Testis (tissue), 3 donors: ENCODE data around the gene TNFRSF4. TPM values are rescaled to one million over a fixed set of nuclear protein-coding genes. Genes with fewer than 3 reads are reported as not detected.
"Not testable (repeated sequence)": the region's sequence is repeated elsewhere in the genome, so short reads cannot be mapped to it uniquely, and the experiment has no call there.

Source experiments
- DNase-seq: peaks from one replicate; pipeline ENCODE4 v3.0.0-alpha.2; 2019
- H3K27ac ChIP-seq, 2 donors: fragments of 200-600 bp; sonication (generic); one replicate each; pipeline ENCODE4 v1.5.1; 2019
- H3K27me3 ChIP-seq: fragments of 200-600 bp; sonication (generic); one replicate; pipeline ENCODE4 v1.5.1; 2019
- H3K36me3 ChIP-seq: fragments of 200-600 bp; sonication (generic); one replicate; pipeline ENCODE4 v1.5.1; 2017; ENCODE audit warnings: low read depth; ENCODE audit errors: missing control alignments
- H3K4me1 ChIP-seq: fragments of 200-600 bp; sonication (generic); one replicate; pipeline ENCODE4 v1.5.1; 2019
- H3K4me3 ChIP-seq, 2 donors: fragments of 200-600 bp; sonication (generic); one replicate each; pipeline ENCODE4 v1.5.1; 2017 to 2019
- H3K9me3 ChIP-seq: fragments of 200-600 bp; sonication (generic); one replicate; pipeline ENCODE4 v1.5.1; 2017
- POLR2A ChIP-seq: fragments of 450-650 bp; IDR thresholded peaks from one replicate; pipeline ENCODE4 v1.6.1; 2017; ENCODE audit warnings: antibody characterized with exemption, mild to moderate bottlenecking, moderate library complexity
- WGBS, 2 donors: methylation state at CpG; one replicate each; pipeline ENCODE4 v1.1.5; 2018; 5-methylcytosine and 5-hydroxymethylcytosine counted together
- intact Hi-C: fragments of 100-400 bp; cut with DNase I; formaldehyde crosslinking; loops from one replicate; pipeline ENCODE4 v1.15.1; 2023; ENCODE audit warnings: low total_unique reads
- polyA plus RNA-seq: library from polyadenylated mRNA; stranded (reverse); fragments of 350-450 nt; fragmentation: Illumina TruSeq; extraction: RNeasy Lipid Tissue Mini Kit (QIAGEN cat#74804); gene quantifications from one replicate; pipeline ENCODE4 v1.2.3, GENCODE V29; 2014; ENCODE audit warnings: low read depth, low replicate concordance; ENCODE audit not compliant: insufficient read depth
- total RNA-seq, 2 donors: library from RNA; depleted of rRNA; stranded (reverse); fragments of >200 nt; gene quantifications; one replicate each; pipeline ENCODE4 v1.2.3, GENCODE V29; 2016
- TF ChIP-seq, protein P1 (sequence below), 3 experiments: fragments of 450-650 bp in 2 of 3; fragments of 200-600 bp in 1 of 3; sonication (generic) in 1 of 3; IDR thresholded peaks; one replicate each; pipeline ENCODE4 v1.5.1; 2016 to 2019; ENCODE audit warnings: antibody characterized with exemption in 3 of 3, mild to moderate bottlenecking in 2 of 3, moderate library complexity in 1 of 3

TNFRSF4 gene
- total and polyA plus RNA-seq, 3 donors from 2014 or later, result 0.80 to 1.4 (median 0.87) TPM

DNA sequence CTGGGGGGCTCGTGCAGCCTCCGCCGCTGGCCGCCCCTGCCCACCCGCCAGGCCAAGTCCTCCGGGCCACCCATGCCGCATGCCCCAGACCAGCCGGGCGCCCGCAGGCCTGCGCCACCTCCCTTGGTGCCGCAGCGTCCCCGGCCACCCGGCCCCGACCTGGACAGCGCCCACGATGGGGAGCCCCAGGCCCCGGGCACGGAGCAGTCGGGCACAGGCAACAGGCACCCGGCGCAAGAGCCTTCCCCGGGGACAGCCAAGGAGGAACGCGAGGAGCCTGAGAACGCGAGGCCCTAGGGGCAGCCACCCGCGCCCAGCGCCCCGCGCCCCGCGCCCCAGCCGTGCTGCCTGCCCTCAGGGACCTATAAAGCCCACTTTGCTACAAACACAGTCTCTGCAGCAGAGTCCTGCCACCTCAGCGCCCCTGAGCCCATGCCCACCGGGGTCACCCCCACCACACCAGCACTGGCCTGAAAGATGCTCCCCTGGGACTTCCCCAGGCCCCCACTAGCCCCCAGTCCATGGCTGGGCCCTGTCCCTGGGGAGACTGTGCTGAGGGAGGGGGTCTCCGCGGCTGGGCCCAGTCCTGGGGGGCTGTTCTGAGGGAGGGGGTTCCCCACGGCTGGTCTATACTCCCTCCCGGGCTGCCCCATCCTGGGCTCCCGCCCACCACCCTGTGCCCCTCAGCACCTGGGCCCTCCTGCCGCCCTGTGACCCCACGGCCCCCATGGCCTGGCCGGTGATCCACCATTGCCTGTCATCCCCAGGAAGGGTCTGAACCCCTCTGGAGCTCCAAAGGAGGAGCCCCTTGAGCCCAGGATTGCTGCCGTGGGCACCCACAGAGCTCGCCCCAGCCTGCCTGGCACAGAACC is 16.2 kb downstream of the TNFRSF4 start:
- Histone ChIP-seq H3K36me3 (no peaks in the 10 kb centered on the region), H3K9me3 (no peaks in the 10 kb centered on the region), H3K27me3 (no peaks in the 10 kb centered on the region), H3K4me3 (no peak overlapping the region), H3K27ac (no peak overlapping the region), H3K4me1 (no peaks in the 10 kb centered on the region)
- intact Hi-C loops, result no loop called here
- DNase-seq, result no peak
- 91% methylated on average over 47 of the region's 48 CpGs; no CpG with 5 or more reads in 1 of the 2 donors for WGBS, 2 donors
- TF ChIP-seq, protein P1, sequence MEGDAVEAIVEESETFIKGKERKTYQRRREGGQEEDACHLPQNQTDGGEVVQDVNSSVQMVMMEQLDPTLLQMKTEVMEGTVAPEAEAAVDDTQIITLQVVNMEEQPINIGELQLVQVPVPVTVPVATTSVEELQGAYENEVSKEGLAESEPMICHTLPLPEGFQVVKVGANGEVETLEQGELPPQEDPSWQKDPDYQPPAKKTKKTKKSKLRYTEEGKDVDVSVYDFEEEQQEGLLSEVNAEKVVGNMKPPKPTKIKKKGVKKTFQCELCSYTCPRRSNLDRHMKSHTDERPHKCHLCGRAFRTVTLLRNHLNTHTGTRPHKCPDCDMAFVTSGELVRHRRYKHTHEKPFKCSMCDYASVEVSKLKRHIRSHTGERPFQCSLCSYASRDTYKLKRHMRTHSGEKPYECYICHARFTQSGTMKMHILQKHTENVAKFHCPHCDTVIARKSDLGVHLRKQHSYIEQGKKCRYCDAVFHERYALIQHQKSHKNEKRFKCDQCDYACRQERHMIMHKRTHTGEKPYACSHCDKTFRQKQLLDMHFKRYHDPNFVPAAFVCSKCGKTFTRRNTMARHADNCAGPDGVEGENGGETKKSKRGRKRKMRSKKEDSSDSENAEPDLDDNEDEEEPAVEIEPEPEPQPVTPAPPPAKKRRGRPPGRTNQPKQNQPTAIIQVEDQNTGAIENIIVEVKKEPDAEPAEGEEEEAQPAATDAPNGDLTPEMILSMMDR (IDR thresholded peaks at IDR 0.05), result no peak
- TF ChIP-seq POLR2A, result no peak

DNA sequence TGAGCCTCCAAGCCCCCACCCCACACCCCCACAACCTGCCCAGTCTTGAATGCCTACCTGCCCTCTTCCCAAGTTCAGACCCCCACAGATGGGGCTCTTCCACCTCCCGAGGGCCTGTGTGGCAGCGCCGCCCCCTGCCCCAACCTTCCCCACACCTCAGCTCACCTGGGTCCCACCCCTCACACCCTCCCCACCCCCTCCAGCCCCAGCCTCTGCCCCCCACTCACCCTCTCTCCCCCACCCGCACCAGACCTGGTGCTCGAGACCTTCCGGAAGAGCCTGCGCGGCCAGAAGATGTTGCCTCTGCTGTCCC is 16.8 kb downstream of the TNFRSF4 start:
- 83 to 89% methylated on average over 5 to 6 of the region's 8 CpGs for WGBS, 2 donors
- no peaks in the 10 kb centered on the region for H3K27me3 ChIP-seq
- no peaks in the 10 kb centered on the region for H3K36me3 ChIP-seq
- TF ChIP-seq, protein P1 (IDR thresholded peaks at IDR 0.05), result no peak
- no peak for TF ChIP-seq POLR2A
- DNase-seq, result no peak
- H3K4me3 ChIP-seq, result no peak overlapping the region
- intact Hi-C loops, result no loop called here
- H3K27ac ChIP-seq, result no peak overlapping the region
- H3K4me1 ChIP-seq, result no peaks in the 10 kb centered on the region
- H3K9me3 ChIP-seq, result no peaks in the 10 kb centered on the region

DNA sequence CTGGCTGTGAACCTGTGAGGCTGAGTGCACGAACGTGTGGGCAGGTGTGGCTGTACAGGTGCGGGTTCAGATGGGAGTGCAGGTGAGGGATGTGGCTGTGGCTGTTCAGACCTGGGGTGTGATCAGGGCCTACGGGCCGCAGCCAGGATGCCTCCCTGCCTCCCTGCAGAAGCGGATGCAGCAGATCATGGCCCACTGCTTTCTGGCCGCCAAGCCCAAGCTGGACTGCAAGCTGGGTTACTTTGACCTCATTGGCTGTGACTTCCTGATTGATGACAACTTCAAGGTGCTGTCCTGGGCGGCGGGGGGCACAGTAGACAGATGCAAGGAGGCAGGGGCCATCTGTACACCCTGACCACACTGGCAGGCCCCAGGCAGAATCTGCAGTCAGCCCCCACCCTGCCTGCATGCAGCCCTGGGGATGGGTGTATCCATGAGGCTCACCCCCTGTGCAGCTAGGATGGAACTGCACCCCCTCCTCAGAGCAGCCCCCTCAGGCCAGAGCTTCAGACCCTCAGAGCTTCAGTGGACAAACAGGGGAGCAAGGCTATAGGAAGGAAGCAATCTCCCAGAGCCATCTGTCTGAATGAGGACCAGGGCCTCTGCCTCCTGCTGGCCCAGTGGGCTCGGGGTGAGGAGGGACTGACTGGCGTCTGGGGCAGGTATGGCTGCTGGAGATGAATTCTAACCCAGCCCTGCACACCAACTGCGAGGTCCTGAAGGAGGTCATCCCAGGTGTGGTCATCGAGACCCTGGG is 17.3 kb downstream of the TNFRSF4 start:
- TF ChIP-seq, protein P1 (IDR thresholded peaks at IDR 0.05), result no peak
- no peak for TF ChIP-seq POLR2A
- 79 to 86% methylated on average over 9 to 13 of the region's 13 CpGs for WGBS, 2 donors
- intact Hi-C loops, result no loop called here
- Histone ChIP-seq H3K9me3 (no peaks in the 10 kb centered on the region), H3K4me3 (no peak overlapping the region), H3K27me3 (no peaks in the 10 kb centered on the region), H3K4me1 (no peaks in the 10 kb centered on the region), H3K36me3 (no peaks in the 10 kb centered on the region), H3K27ac (no peak overlapping the region)
- no peak for DNase-seq

DNA sequence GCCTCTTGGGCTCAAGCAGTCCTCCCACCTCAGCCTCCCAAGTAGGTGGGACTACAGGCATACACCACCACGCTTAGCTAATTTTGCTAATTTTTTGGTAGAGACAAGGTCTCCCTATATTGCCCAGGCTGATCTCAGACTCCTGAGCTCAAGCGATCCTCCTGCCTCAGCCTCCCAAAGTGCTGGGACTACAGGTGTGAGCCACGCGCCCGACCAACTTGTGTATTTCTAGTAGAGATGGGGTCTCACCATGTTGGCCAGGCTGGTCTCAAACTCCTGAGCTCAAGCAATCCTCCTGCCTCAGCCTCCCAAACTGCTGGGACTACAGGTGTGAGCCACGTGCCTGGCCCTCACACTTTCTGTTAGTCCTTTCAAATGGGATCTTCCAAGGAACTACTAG is 18.2 kb downstream of the TNFRSF4 start:
- WGBS, 2 donors, result 95 to 100% methylated on average over 6 of the region's 6 CpGs
- H3K27me3 ChIP-seq, H3K4me1 ChIP-seq, H3K27ac ChIP-seq, H3K36me3 ChIP-seq, H3K4me3 ChIP-seq, H3K9me3 ChIP-seq, intact Hi-C loops, DNase-seq: not testable (repeated sequence)

DNA sequence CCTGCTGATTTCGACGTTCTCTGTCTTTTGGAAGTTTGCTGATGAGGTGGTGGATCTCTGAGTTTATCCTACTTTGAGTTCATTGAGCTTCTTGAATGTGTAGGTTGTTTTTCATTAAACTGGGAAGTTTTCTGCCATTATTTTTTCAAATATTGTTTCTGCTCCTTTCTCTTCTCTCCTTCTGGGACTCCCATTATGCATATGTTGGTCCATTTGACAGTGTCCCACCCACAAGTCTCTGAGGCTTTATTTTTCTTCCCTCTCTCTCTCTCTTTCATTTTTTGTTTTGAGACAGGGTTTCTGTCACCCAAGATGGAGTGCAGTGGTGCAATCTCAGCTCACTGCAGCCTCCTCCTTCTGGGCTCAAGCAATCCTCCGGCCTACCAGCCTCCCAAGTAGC is 19.2 kb downstream of the TNFRSF4 start:
- intact Hi-C loops, result no loop called here
- TF ChIP-seq, protein P1 (IDR thresholded peaks at IDR 0.05), result no peak
- no peak for TF ChIP-seq POLR2A
- H3K27me3 ChIP-seq, result no peaks in the 10 kb centered on the region
- no peaks in the 10 kb centered on the region for H3K9me3 ChIP-seq
- no peaks in the 10 kb centered on the region for H3K36me3 ChIP-seq
- 87 to 90% methylated on average over 3 of the region's 3 CpGs for WGBS, 2 donors
- H3K4me1 ChIP-seq, result no peaks in the 10 kb centered on the region
- no peak for DNase-seq
- H3K27ac ChIP-seq, result no peak overlapping the region
- no peak overlapping the region for H3K4me3 ChIP-seq
